WI38 (cell line): ENCODE measurements around the gene RNF223.

Source experiments
- H3K4me3 ChIP-seq: 2 replicates; pipeline ENCODE4 v1.5.1; 2011; ENCODE audit warnings: low read depth, mild to moderate bottlenecking, control low read depth, low read length
- CTCF ChIP-seq: IDR thresholded peaks from 2 replicates; pipeline ENCODE4 v1.5.1; 2012; ENCODE audit warnings: low read depth, mild to moderate bottlenecking, control low read depth, low read length

RNF223 gene

GRCh38 chr1:1088801-1089680, 14.9 kb upstream of the RNF223 start:
- H3K4me3 ChIP-seq: no peak overlapping the region
- TF ChIP-seq CTCF: no peak

GRCh38 chr1:1088029-1088800, 14.1 kb upstream of the RNF223 start:
- no peak for TF ChIP-seq CTCF
- no peak overlapping the region for H3K4me3 ChIP-seq

GRCh38 chr1:1087351-1088028, 13.4 kb upstream of the RNF223 start:
- no peak for TF ChIP-seq CTCF
- no peak overlapping the region for H3K4me3 ChIP-seq

- TF ChIP-seq CTCF: no peak
- H3K4me3 ChIP-seq: no peak overlapping the region
Measured at GRCh38 chr1:1086911-1087341, 12.8 kb upstream of the RNF223 start.

- no peak overlapping the region for H3K4me3 ChIP-seq
- no peak for TF ChIP-seq CTCF
Measured at GRCh38 chr1:1085911-1086841, 12.1 kb upstream of the RNF223 start.

GRCh38 chr1:1085171-1085841, 11.2 kb upstream of the RNF223 start:
- H3K4me3 ChIP-seq: no peak overlapping the region

More at GRCh38 chr1:1085171-1085841, 11.2 kb upstream of the RNF223 start:
- no peak for TF ChIP-seq CTCF
